ENCODE data around the gene AFF3.
"Not testable (repeated sequence)": the region's sequence is repeated elsewhere in the genome, so short reads cannot be mapped to it uniquely, and the experiment has no call there.

The AFF3 gene

DNA sequence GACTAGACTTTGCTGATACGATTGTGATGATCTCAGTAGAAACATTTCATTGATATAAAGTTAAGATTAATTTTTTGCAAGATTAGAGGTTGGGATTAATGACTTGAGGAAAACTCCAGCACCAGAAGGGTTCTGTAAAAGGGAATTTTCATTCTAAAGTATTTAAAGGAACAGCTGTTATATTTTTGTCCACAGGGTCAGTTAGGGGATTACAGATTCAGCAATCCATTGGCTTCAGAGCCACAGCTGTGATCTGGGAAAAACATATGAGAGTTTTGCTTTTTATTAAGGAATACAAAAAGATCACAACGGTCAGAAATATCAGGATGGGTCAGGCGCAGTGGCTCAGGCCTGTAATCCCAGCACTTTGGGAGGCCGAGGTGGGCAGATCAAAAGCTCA lies 633.0 kb downstream of the AFF3 start:
- H3K9ac ChIP-seq (ENCODE audit: low read depth, low read length) = no peak overlapping the region
- no peaks in the 10 kb centered on the region for H3K4me1 ChIP-seq (ENCODE audit: control insufficient read depth, insufficient read depth, low read length)
- H3K9me3 ChIP-seq (ENCODE audit: control insufficient read depth, insufficient read depth, low read length) = no peaks in the 10 kb centered on the region
- no peak overlapping the region for H3K4me3 ChIP-seq (ENCODE audit: low read depth, low read length)
- no peaks in the 10 kb centered on the region for H3K36me3 ChIP-seq (ENCODE audit: control insufficient read depth, insufficient read depth, low read length)
- no peaks in the 10 kb centered on the region for H3K27me3 ChIP-seq (ENCODE audit: control insufficient read depth, insufficient read depth, low read length)

DNA sequence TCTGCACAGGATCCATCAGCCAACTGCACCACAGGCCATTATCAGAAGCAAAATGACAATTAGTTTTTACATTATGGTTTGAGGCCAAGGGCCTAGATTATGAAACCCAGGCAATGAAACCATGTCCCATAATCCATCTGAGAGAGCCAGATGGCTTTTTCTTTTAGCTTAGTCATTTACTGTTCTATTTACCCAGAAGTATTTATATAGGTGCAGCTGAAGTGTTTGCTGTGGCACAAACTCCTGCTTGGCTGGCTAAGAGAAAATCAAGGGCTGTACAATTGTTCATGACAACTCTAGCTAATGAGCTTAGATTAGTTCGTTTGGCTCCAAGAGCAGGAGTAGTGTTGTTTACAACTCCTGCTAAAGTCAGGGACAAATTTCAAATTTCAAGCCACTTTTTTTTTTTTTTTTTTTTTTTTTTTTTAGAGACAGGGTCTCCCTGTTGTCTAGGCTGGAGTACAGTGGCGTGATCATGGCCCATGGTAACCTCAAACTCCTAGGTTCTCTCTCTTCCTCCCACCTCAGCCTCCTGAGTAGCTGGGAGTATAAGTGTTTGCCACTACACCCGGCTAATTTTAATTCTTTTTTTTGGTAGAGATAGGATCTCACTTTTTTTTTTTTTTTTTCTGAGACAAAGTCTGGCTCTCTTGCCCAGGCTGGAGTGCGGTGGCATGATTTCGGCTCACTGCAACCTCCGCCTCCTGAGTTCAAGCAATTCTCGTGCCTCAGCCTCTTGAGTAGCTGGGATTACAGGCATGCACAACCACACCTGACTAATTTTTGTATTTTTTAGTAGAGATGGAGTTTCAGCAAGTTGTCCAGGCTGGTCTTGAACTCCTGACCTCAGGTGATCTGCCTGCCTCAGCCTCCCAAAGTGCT lies 634.2 kb downstream of the AFF3 start:
- H3K4me3 ChIP-seq (ENCODE audit: low read depth, low read length) = no peak overlapping the region
- H3K4me1 ChIP-seq (ENCODE audit: control insufficient read depth, insufficient read depth, low read length) = no peaks in the 10 kb centered on the region
- H3K36me3 ChIP-seq (ENCODE audit: control insufficient read depth, insufficient read depth, low read length) = no peaks in the 10 kb centered on the region
- no peak overlapping the region for H3K9ac ChIP-seq (ENCODE audit: low read depth, low read length)
- H3K9me3 ChIP-seq (ENCODE audit: control insufficient read depth, insufficient read depth, low read length) = no peaks in the 10 kb centered on the region
- no peaks in the 10 kb centered on the region for H3K27me3 ChIP-seq (ENCODE audit: control insufficient read depth, insufficient read depth, low read length)

DNA sequence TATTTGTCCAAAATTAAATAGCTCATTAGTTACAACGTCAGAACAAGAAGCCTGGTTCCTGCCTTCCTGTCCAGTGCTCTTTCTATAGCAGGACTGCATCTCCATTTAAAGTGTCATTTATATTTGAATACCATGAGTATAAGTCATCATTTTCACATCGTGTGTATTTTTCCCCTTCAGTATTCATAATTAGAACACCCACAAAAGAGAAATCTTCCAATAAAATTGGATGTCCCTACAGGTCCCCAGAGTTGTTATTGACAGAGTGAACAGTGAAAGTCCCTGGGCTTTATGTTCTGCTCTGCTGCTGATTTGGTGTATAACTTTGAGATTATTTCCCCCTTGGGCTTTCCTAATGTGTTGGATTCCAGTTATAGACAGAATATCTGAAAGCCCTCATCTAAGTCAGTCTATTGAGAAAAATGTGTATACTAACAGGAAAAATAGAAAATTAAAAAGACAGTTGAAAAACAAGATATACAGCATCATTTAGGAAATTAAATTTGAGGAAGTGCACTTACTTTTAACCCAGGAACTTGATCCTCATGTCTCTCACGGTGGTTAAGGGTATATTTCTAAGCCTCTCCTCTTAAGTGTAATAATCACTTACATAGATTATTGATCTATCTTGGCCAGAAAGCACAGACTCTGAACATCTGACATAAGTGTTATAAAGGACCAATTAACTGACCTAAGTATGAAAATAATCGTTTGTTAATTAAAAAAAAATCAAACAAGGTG lies 637.4 kb downstream of the AFF3 start:
- no peaks in the 10 kb centered on the region for H3K4me1 ChIP-seq (ENCODE audit: control insufficient read depth, insufficient read depth, low read length)
- H3K36me3 ChIP-seq (ENCODE audit: control insufficient read depth, insufficient read depth, low read length) = no peaks in the 10 kb centered on the region
- no peak overlapping the region for H3K4me3 ChIP-seq (ENCODE audit: low read depth, low read length)
- no peaks in the 10 kb centered on the region for H3K27me3 ChIP-seq (ENCODE audit: control insufficient read depth, insufficient read depth, low read length)
- H3K9me3 ChIP-seq (ENCODE audit: control insufficient read depth, insufficient read depth, low read length) = no peaks in the 10 kb centered on the region
- H3K9ac ChIP-seq (ENCODE audit: low read depth, low read length) = no peak overlapping the region

DNA sequence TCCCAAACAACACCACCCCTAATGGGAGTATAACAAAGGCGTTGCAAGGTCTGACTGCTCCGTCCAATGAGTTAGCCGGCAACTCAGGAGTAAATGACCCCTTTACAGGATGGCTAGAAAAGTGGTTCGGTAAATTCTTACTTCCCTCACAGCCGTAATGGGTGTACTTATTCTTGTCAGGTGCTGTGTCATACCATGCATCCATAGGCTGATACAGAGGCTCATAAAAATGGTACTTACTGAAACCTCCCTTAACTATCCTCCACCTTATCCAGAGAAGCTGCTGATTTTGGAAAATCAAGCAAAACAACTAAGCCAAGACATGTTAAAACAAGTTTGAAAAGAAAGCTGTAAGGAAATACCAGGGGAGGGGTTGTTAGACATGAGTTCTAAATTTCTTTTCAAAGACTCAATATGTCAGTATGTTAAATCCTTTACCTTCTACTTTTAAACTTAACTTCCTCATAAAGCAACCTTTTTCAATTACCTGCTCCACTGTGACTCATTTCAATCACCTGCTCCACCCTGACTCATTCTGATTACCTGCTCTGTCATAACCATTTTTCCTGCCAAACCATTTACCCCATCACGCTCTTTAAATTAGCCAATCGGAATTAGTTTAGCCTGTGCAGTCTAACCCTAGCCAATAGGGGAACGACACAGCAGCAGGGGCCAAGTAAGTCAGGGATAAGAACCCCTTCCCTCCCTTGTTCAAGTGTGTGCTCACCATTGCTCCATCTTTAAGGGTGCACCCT lies 638.6 kb downstream of the AFF3 start:
- not testable (repeated sequence) for H3K9me3 ChIP-seq (ENCODE audit: control insufficient read depth, insufficient read depth, low read length); H3K36me3 ChIP-seq (ENCODE audit: control insufficient read depth, insufficient read depth, low read length); H3K4me3 ChIP-seq (ENCODE audit: low read depth, low read length); H3K4me1 ChIP-seq (ENCODE audit: control insufficient read depth, insufficient read depth, low read length); H3K27me3 ChIP-seq (ENCODE audit: control insufficient read depth, insufficient read depth, low read length); H3K9ac ChIP-seq (ENCODE audit: low read depth, low read length)

DNA sequence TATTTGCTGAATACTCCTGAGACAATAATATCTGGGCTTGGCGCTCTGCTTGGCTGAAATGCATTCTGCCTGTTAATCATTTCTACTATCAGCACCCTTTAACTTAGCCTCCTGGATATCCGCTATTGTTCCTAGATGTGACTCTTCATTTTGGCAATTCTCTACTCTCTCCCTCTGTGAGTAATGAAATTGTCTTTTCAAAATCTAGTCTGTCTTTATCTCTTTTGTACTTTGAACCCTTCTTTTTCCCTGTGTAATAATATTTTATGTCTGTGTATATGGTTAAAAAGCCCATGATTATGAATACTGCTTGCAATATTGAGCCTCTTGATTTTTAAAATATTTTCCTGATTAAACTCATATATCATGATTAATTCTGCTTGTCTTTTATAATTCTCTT lies 646.4 kb downstream of the AFF3 start:
- H3K9ac ChIP-seq (ENCODE audit: low read depth, low read length) = no peak overlapping the region
- H3K9me3 ChIP-seq (ENCODE audit: control insufficient read depth, insufficient read depth, low read length) = no peaks in the 10 kb centered on the region
- no peaks in the 10 kb centered on the region for H3K27me3 ChIP-seq (ENCODE audit: control insufficient read depth, insufficient read depth, low read length)
- H3K4me1 ChIP-seq (ENCODE audit: control insufficient read depth, insufficient read depth, low read length) = no peaks in the 10 kb centered on the region
- H3K4me3 ChIP-seq (ENCODE audit: low read depth, low read length) = no peak overlapping the region
- no peaks in the 10 kb centered on the region for H3K36me3 ChIP-seq (ENCODE audit: control insufficient read depth, insufficient read depth, low read length)
